GM12873 (cell line): ENCODE results near the gene CLNK.
A peak's percentile ranks its signal among the peaks of the same experiment; 100 is the strongest.

Source experiments
- CTCF ChIP-seq: IDR thresholded peaks from 2 replicates; pipeline ENCODE4 v1.5.1; 2012; ENCODE audit warnings: low read depth, mild to moderate bottlenecking, moderate library complexity, low read length, control low read depth; ENCODE audit not compliant: insufficient read depth; ENCODE audit errors: missing control alignments

The CLNK gene

GRCh38 chr4:10589799-10590198 is 94.8 kb downstream of the CLNK start:
- no peak for TF ChIP-seq CTCF

GRCh38 chr4:10589321-10589720 is 95.2 kb downstream of the CLNK start:
- no peak for TF ChIP-seq CTCF

GRCh38 chr4:10587697-10588096 is 96.9 kb downstream of the CLNK start:
- TF ChIP-seq CTCF, result no peak

- no peak for TF ChIP-seq CTCF
These were observed 97.3 kb downstream of the CLNK start for GRCh38 chr4:10587296-10587695.

- TF ChIP-seq CTCF, result no peak
These were observed 100.5 kb downstream of the CLNK start for GRCh38 chr4:10584042-10584441.

- TF ChIP-seq CTCF, result no peak
These were observed 101.6 kb downstream of the CLNK start for GRCh38 chr4:10582951-10583350.

- TF ChIP-seq CTCF, result peak; percentile 80
These were observed 102.4 kb downstream of the CLNK start for GRCh38 chr4:10582059-10582686.
